ENCODE results near the gene ATG3. TPM values are rescaled to one million over a fixed set of nuclear protein-coding genes. Genes with fewer than 3 reads are reported as not detected.
"Not testable (repeated sequence)": the region's sequence is repeated elsewhere in the genome, so short reads cannot be mapped to it uniquely, and the experiment has no call there.

Gene ATG3
- total RNA-seq, 1 donor from 2014 or later = 66.2 TPM

DNA sequence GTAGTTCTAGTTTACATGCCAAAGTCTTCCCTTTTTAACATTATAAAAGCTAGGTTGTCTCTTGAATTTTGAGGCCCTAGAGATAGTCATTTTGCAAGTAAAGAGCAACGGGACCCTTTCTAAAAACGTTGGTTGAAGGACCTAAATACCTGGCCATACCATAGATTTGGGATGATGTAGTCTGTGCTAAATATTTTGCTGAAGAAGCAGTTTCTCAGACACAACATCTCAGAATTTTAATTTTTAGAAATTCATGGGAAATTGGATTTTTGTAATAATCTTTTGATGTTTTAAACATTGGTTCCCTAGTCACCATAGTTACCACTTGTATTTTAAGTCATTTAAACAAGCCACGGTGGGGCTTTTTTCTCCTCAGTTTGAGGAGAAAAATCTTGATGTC lies 21.3 kb upstream of the ATG3 start:
- H3K4me1 Mint-ChIP-seq (ENCODE audit: low read depth) = peaks cover 10% of the 10 kb centered on the region
- H3K4me3 Mint-ChIP-seq = no peak overlapping the region
- no peaks in the 10 kb centered on the region for H3K9me3 Mint-ChIP-seq
- intact Hi-C loops (cut with micrococcal nuclease) = loop anchor here (2.0 to 5.0 kb wide), 2 partner anchors 20 to 229 kb away; no protein-coding TSS in a partner anchor
- H3K27me3 Mint-ChIP-seq (ENCODE audit: insufficient read depth) = no peaks in the 10 kb centered on the region
- DNase-seq (ENCODE audit: low spot score) = no peak
- H3K27ac Mint-ChIP-seq = no peak overlapping the region
- peaks cover 18% of the 10 kb centered on the region for H3K36me3 Mint-ChIP-seq (ENCODE audit: low read depth)

DNA sequence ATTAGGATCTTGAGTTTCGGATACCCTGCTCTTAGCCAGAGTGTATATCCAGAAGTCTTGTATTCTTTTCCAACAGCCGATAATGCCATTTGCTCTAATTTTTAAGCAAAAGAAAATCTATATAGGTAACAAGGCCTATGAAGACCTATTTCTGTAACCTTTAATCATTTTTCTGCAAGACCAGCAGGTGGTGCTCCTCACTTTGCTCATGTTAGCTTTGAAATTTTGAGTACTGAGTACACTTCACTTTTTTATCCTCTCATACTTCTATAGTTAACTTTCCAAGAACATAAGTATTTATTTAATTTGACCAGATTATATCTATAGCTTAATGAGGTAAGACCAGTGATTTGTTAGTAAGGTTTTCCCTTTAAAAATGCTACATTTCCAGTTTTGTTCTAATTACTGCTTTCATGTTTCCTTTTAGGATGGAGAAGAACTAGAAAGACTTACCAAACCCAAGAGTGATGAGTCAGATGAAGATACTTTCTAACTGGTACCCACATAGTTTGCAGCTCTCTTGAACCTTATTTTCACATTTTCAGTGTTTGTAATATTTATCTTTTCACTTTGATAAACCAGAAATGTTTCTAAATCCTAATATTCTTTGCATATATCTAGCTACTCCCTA lies 20.6 kb upstream of the ATG3 start:
- no peaks in the 10 kb centered on the region for H3K9me3 Mint-ChIP-seq
- no peak for DNase-seq (ENCODE audit: low spot score)
- intact Hi-C loops (cut with micrococcal nuclease) = loop anchor here (1.0 to 5.0 kb wide), 8 partner anchors 20 to 706 kb away; partner anchors contain the start of gene CD200R1
- H3K4me3 Mint-ChIP-seq = no peak overlapping the region
- no peaks in the 10 kb centered on the region for H3K27me3 Mint-ChIP-seq (ENCODE audit: insufficient read depth)
- H3K36me3 Mint-ChIP-seq (ENCODE audit: low read depth) = peaks cover 15% of the 10 kb centered on the region
- H3K4me1 Mint-ChIP-seq (ENCODE audit: low read depth) = peaks cover 6% of the 10 kb centered on the region
- no peak overlapping the region for H3K27ac Mint-ChIP-seq

DNA sequence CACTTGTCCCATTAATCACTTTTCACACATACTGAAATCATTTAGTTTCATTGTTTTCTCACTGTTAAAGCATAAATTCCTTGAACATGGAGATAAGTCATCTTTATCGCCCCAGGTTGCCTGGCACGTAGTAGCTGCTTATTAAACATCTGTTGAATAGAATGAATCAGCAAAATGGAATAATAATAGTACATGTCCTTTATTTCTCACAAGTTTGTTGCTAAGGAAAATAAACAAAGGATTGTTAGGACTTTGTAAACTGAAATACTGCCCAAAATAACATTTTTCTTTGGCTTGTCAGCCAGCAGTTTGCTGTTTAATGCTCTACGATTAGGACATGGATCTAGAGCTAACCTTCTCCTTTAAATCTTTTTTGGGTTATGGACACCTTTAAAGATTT lies 17.9 kb upstream of the ATG3 start:
- Mint-ChIP-seq H3K4me1 (ENCODE audit: low read depth) (no peaks in the 10 kb centered on the region), H3K4me3 (no peak overlapping the region), H3K36me3 (ENCODE audit: low read depth) (peaks cover 10% of the 10 kb centered on the region), H3K27me3 (ENCODE audit: insufficient read depth) (no peaks in the 10 kb centered on the region), H3K9me3 (no peaks in the 10 kb centered on the region), H3K27ac (no peak overlapping the region)
- no peak for DNase-seq (ENCODE audit: low spot score)
- intact Hi-C loops (cut with micrococcal nuclease) = loop anchor here (5.0 kb wide), 1 partner anchor 233 kb away; no protein-coding TSS in a partner anchor

DNA sequence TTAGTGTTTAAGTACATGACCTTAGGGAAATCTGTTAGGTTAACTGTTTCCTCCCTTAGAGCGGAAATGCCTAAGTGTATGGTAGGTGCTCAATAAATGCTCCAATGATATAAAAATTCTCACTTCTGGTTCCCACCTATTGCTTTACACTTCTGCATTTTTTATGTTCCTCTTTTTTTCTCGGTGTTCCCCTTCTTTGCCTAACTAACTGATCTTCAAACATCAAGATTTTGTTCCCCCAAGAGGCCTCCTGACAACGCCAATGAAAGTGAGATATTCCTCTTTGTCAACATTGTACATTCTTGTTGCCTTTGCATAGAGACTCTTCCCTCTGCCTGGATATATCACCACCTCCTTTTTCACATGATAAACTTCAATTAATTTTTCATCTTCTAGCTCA lies 17.5 kb upstream of the ATG3 start:
- Mint-ChIP-seq H3K9me3 (no peaks in the 10 kb centered on the region), H3K4me3 (no peak overlapping the region), H3K27me3 (ENCODE audit: insufficient read depth) (no peaks in the 10 kb centered on the region), H3K4me1 (ENCODE audit: low read depth) (no peaks in the 10 kb centered on the region), H3K27ac (no peak overlapping the region), H3K36me3 (ENCODE audit: low read depth) (peaks cover 8% of the 10 kb centered on the region)
- intact Hi-C loops (cut with micrococcal nuclease) = no loop called here
- no peak for DNase-seq (ENCODE audit: low spot score)

DNA sequence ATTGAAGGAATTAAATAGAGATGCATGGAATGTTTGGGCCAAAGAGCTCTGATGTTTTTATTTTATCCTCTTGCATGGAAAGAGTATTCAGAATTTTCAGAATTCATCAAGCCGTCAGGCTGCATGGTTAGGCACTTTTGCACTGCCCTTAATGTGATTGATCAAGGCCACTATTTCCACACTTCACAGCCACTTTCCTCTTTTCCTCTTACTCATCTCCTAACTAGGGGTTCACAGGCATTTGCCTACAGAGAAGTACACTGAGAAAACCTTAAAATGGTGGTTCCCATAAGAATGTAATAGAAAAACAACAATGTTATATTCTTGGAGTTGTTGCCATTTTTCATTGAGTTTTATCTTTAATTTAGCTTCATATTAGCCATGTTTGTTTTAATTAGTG lies 10.9 kb upstream of the ATG3 start:
- intact Hi-C loops (cut with micrococcal nuclease) = no loop called here
- Mint-ChIP-seq H3K4me1 (ENCODE audit: low read depth) (peaks cover 20% of the 10 kb centered on the region), H3K27ac (no peak overlapping the region), H3K4me3 (no peak overlapping the region), H3K27me3 (ENCODE audit: insufficient read depth) (no peaks in the 10 kb centered on the region), H3K36me3 (ENCODE audit: low read depth) (peaks cover 20% of the 10 kb centered on the region), H3K9me3 (no peaks in the 10 kb centered on the region)
- no peak for DNase-seq (ENCODE audit: low spot score)

DNA sequence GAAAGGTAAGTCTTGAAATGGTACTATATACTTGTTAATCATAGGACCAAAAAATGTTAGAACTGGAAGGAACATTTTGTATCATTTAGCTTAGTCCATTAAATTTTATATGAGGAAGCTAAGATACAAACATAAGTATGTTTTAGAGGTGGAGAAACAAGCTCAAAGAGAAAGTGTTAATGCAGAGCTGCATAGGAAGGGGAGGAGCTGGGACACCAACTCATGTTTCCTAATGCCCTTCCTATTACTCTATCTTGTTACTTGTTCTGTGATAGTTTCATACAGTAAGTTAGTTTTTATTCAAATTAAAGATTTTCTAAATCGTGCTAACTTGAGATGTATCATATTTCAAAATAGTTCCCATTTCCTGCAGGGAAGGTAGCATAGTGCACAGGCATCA lies 7.5 kb upstream of the ATG3 start:
- Mint-ChIP-seq H3K36me3 (ENCODE audit: low read depth) (peaks cover 22% of the 10 kb centered on the region), H3K9me3 (no peaks in the 10 kb centered on the region), H3K27me3 (ENCODE audit: insufficient read depth) (no peaks in the 10 kb centered on the region), H3K4me3 (no peak overlapping the region), H3K27ac (no peak overlapping the region), H3K4me1 (ENCODE audit: low read depth) (peaks cover 22% of the 10 kb centered on the region)
- intact Hi-C loops (cut with micrococcal nuclease) = no loop called here
- no peak for DNase-seq (ENCODE audit: low spot score)

DNA sequence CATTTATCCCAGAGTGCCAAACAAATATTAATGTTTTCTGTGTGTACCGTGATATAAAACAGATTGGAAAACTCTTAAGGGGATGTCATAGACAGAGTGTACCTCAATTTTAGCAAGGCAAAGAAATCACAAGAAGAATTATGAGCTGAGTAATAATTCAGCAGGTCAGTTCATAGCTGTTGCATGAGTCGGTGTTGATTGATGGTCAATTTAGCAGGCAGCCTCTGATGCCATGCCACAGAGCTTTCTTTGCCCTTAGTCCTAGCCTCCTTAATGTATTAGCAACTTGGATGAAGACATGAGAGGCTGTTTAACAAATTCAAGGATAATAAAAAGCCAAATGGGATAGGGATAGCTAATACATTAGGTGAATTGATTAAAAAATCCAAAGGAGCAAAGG lies 6.9 kb upstream of the ATG3 start:
- peaks cover 22% of the 10 kb centered on the region for H3K4me1 Mint-ChIP-seq (ENCODE audit: low read depth)
- no peak overlapping the region for H3K27ac Mint-ChIP-seq
- H3K4me3 Mint-ChIP-seq = no peak overlapping the region
- DNase-seq (ENCODE audit: low spot score) = no peak
- H3K36me3 Mint-ChIP-seq (ENCODE audit: low read depth) = peaks cover 24% of the 10 kb centered on the region
- H3K9me3 Mint-ChIP-seq = no peaks in the 10 kb centered on the region
- H3K27me3 Mint-ChIP-seq (ENCODE audit: insufficient read depth) = no peaks in the 10 kb centered on the region
- intact Hi-C loops (cut with micrococcal nuclease) = no loop called here

DNA sequence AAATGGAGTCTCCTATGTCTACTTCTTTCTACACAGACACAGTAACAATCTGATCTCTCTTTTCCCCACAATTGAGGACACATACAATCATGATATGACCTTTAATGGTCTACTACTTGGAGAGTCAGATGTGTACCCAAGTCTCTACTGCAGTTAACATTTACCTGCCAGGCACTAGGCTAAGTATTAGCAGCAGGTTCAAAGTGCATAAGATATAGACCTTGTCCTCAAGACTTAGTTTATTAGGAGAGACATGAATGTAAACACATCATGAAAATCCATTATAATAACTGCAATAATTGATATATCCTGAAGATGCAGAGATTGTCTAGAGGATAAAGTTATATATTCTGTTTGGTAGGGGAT lies 3.2 kb upstream of the ATG3 start:
- H3K27ac Mint-ChIP-seq = no peak overlapping the region
- H3K36me3 Mint-ChIP-seq (ENCODE audit: low read depth) = peaks cover 11% of the 10 kb centered on the region
- H3K9me3 Mint-ChIP-seq = no peaks in the 10 kb centered on the region
- H3K4me1 Mint-ChIP-seq (ENCODE audit: low read depth) = peaks cover 35% of the 10 kb centered on the region
- intact Hi-C loops (cut with micrococcal nuclease) = loop anchor here (5.0 kb wide), 4 partner anchors 588 to 1018 kb away; partner anchors contain the start of genes ABHD10 and SIDT1
- no peak overlapping the region for H3K4me3 Mint-ChIP-seq
- DNase-seq (ENCODE audit: low spot score) = no peak
- no peaks in the 10 kb centered on the region for H3K27me3 Mint-ChIP-seq (ENCODE audit: insufficient read depth)

DNA sequence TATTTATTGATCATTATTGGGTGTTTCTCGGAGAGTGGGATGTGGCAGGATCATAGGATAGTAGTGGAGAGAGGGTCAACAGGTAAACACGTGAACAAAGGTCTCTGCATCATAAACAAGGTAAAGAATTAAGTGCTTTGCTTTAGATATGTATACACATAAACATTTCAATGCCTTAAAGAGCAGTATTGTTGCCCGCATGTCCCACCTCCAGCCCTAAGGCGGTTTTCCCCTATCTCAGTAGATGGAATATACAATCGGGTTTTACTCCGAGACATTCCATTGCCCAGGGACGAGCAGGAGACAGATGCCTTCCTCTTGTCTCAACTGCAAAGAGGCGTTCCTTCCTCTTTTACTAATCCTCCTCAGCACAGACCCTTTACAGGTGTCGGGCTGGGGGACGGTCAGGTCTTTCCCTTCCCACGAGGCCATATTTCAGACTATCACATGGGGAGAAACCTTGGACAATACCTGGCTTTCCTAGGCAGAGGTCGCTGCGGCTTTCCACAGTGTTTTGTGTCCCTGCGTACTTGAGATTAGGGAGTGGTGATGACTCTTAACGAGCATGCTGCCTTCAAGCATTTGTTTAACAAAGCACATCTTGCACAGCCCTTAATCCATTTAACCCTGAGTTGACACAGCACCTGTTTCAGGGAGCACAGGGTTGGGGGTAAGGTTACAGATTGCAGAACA lies 2.6 kb upstream of the ATG3 start:
- not testable (repeated sequence) for DNase-seq (ENCODE audit: low spot score); H3K27me3 Mint-ChIP-seq (ENCODE audit: insufficient read depth); H3K4me3 Mint-ChIP-seq; H3K9me3 Mint-ChIP-seq
- Mint-ChIP-seq H3K27ac (peak overlapping the region; percentile 16), H3K36me3 (ENCODE audit: low read depth) (peaks cover 11% of the 10 kb centered on the region), H3K4me1 (ENCODE audit: low read depth) (peaks cover 35% of the 10 kb centered on the region)
- intact Hi-C loops (cut with micrococcal nuclease) = loop anchor here (5.0 kb wide), 4 partner anchors 587 to 1017 kb away; partner anchors contain the start of genes ABHD10 and SIDT1

DNA sequence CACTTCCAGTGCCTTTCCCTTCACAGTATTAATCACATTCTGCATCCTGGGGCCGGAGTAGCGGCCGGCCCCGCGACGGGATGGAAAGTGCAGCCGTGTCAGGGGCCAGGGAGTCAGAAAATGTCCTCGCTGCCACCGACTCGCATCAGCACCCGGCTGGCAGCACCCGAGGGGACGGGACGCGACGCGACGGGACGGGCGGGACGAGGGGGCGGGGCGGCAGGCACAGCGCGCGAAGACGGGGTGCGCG lies 353 bp downstream of the ATG3 start:
- H3K27ac Mint-ChIP-seq = peak overlapping the region; percentile 93
- peak overlapping the region; percentile 93 for H3K4me3 Mint-ChIP-seq
- peaks cover 31% of the 10 kb centered on the region for H3K4me1 Mint-ChIP-seq (ENCODE audit: low read depth)
- no peaks in the 10 kb centered on the region for H3K9me3 Mint-ChIP-seq
- no peaks in the 10 kb centered on the region for H3K27me3 Mint-ChIP-seq (ENCODE audit: insufficient read depth)
- intact Hi-C loops (cut with micrococcal nuclease) = loop anchor here (2.0 to 5.0 kb wide), 6 partner anchors 71 to 1014 kb away; partner anchors contain the start of genes ABHD10 and SIDT1
- peaks cover 10% of the 10 kb centered on the region for H3K36me3 Mint-ChIP-seq (ENCODE audit: low read depth)
- DNase-seq (ENCODE audit: low spot score) = no peak

DNA sequence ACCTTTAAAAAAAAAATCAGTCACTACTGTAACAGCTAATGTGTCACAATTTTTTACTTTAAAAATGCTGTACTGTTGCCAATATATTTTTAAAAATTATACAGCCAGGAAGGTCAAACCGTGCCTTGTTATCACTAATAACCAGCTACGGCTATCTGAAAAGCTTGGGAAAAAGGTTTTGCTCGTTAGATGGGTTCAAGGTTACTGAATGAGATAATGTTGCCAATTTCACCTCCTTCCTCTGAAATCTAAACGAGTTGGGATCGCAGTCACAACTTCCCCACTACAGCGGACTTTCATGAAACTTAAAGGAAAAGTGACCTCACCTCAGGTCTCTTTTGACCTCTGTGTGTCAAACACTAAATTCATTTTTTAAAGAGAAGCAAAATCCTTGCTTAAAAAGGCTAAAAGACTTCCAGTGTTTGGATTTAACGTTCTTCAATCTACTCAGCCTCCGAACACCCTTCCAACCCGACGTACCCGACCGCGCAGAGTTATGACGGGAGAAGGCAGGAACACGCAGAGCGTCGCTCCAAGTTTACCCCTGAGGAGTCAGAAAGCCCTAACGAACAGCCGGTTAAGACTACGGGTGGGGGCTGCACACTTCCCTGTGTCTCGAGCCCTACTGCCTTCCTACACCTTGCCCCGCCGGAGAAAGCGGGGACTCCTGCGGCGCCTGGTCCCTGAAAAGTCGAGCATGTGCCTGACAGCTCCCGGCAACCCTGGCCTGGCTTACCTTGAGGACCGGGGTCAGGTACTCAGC lies 860 bp downstream of the ATG3 start:
- DNase-seq (ENCODE audit: low spot score) = peak; percentile 66
- intact Hi-C loops (cut with micrococcal nuclease) = loop anchor here (2.0 to 5.0 kb wide), 6 partner anchors 70 to 1014 kb away; partner anchors contain the start of genes ABHD10 and SIDT1
- Mint-ChIP-seq H3K4me3 (peak overlapping the region; percentile 93), H3K27ac (peak overlapping the region; percentile 93), H3K36me3 (ENCODE audit: low read depth) (peaks cover 12% of the 10 kb centered on the region), H3K4me1 (ENCODE audit: low read depth) (peaks cover 32% of the 10 kb centered on the region), H3K9me3 (no peaks in the 10 kb centered on the region), H3K27me3 (ENCODE audit: insufficient read depth) (no peaks in the 10 kb centered on the region)

DNA sequence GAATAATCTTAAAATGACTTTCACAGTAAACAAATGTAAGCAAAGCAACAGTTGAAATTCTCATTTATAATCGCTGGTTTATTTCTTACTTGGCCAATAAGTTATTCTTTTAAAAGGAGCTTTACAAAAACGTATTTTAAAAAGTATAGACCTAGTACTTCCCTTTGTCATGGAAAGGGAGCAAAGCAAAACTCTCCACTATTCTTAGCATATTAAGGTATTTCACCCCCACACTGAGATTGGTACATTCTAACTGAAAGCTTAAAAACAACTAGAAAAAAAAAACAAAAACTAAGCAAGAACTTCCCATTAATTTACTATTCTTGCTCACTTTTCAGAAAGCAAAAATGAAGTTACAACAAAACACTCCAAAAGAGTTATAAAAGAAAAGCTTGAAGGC lies 1.5 kb downstream of the ATG3 start:
- intact Hi-C loops (cut with micrococcal nuclease) = loop anchor here (2.0 to 5.0 kb wide), 6 partner anchors 70 to 1013 kb away; partner anchors contain the start of genes ABHD10 and SIDT1
- Mint-ChIP-seq H3K9me3 (no peaks in the 10 kb centered on the region), H3K27me3 (ENCODE audit: insufficient read depth) (no peaks in the 10 kb centered on the region), H3K4me3 (peak overlapping the region; percentile 93), H3K36me3 (ENCODE audit: low read depth) (peaks cover 17% of the 10 kb centered on the region), H3K4me1 (ENCODE audit: low read depth) (peaks cover 38% of the 10 kb centered on the region), H3K27ac (peak overlapping the region; percentile 93)
- DNase-seq (ENCODE audit: low spot score) = no peak

DNA sequence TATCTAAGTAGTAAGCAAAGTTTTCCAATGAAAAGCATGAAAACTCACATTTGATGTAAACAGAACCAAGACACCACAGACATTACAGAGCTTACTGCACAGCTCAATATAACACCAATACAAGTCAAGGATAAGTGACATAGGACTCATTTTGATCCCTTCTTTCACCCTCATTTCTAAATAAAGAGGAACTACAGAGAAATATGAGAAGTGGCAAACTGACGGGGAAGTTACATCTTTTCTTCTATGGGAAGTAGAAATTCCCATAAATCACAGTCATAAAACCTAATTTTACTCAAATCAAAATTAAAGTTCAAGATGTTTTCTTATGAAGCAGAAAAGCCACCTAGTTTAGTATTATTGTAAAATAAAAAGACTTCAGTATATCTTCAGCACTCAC lies 3.8 kb downstream of the ATG3 start:
- Mint-ChIP-seq H3K36me3 (ENCODE audit: low read depth) (peaks cover 23% of the 10 kb centered on the region), H3K9me3 (peaks cover 2% of the 10 kb centered on the region), H3K4me3 (no peak overlapping the region), H3K27ac (no peak overlapping the region), H3K4me1 (ENCODE audit: low read depth) (peaks cover 43% of the 10 kb centered on the region), H3K27me3 (ENCODE audit: insufficient read depth) (no peaks in the 10 kb centered on the region)
- intact Hi-C loops (cut with micrococcal nuclease) = no loop called here
- no peak for DNase-seq (ENCODE audit: low spot score)

All from activated T-helper 1 cell treated with anti-CD3 and anti-CD28 coated beads, Interleukin-12 subunit alpha, Interleukin-12 subunit beta, Interleukin-2, Interleukin-4 antibody, amounts not matched to agents 30 ng/mL and 10 ng/mL and 1 ng/mL, durations not matched to agents 14 hours and 24 hours and 36 hours (primary cell).